Measurements from ENCODE around the gene CDCA7.

CDCA7 gene

GRCh38 chr2:173407646-173408045, 53.0 kb downstream of the CDCA7 start:
- Histone ChIP-seq H3K4me1 (ENCODE audit: low read length) (no peaks in the 10 kb centered on the region), H3K9me2 (replicated peaks; ENCODE audit: insufficient read depth, low read length) (no peaks in the 10 kb centered on the region), H3K27me3 (replicated peaks; ENCODE audit: insufficient read depth, low read length) (no peaks in the 10 kb centered on the region), H3K4me3 (ENCODE audit: low read length) (no peak overlapping the region), H4K20me1 (ENCODE audit: insufficient read depth, low read length) (no peaks in the 10 kb centered on the region), H3K4me2 (ENCODE audit: low read depth, low read length) (no peak overlapping the region), H3F3A (ENCODE audit: insufficient read depth, low read length) (no peaks in the 10 kb centered on the region), H3K79me2 (ENCODE audit: low read length) (no peaks in the 10 kb centered on the region), H3K27ac (ENCODE audit: low read length) (no peak overlapping the region), H3K9me3 (replicated peaks; ENCODE audit: insufficient read depth, low read length) (no peaks in the 10 kb centered on the region), H3K36me3 (replicated peaks; ENCODE audit: insufficient read depth, low read length) (no peaks in the 10 kb centered on the region), H3K9ac (ENCODE audit: low read length) (no peak overlapping the region), H2AFZ (ENCODE audit: low read length) (no peak overlapping the region)
- TF ChIP-seq CTCF (IDR thresholded peaks at IDR 0.05; ENCODE audit: low read length): no peak
- no peak for TF ChIP-seq EZH2 (optimal IDR thresholded peaks at IDR 0.05; ENCODE audit: low read depth, low read length)
- no peak for TF ChIP-seq EZH2phosphoT487 (IDR thresholded peaks at IDR 0.05; ENCODE audit: low read length)
- DNase-seq: no peak

GRCh38 chr2:173410579-173410978, 55.9 kb downstream of the CDCA7 start:
- H3K36me3 ChIP-seq (replicated peaks; ENCODE audit: insufficient read depth, low read length): no peaks in the 10 kb centered on the region
- H3K27me3 ChIP-seq (replicated peaks; ENCODE audit: insufficient read depth, low read length): no peaks in the 10 kb centered on the region
- H3K27ac ChIP-seq (ENCODE audit: low read length): no peak overlapping the region
- no peaks in the 10 kb centered on the region for H4K20me1 ChIP-seq (ENCODE audit: insufficient read depth, low read length)
- no peak overlapping the region for H3K4me3 ChIP-seq (ENCODE audit: low read length)
- H3K79me2 ChIP-seq (ENCODE audit: low read length): no peaks in the 10 kb centered on the region
- TF ChIP-seq EZH2phosphoT487 (IDR thresholded peaks at IDR 0.05; ENCODE audit: low read length): no peak
- no peak for TF ChIP-seq CTCF (IDR thresholded peaks at IDR 0.05; ENCODE audit: low read length)
- TF ChIP-seq EZH2 (optimal IDR thresholded peaks at IDR 0.05; ENCODE audit: low read depth, low read length): no peak
- H3K4me1 ChIP-seq (ENCODE audit: low read length): no peaks in the 10 kb centered on the region
- no peaks in the 10 kb centered on the region for H3K9me3 ChIP-seq (replicated peaks; ENCODE audit: insufficient read depth, low read length)
- no peak for DNase-seq
- H3F3A ChIP-seq (ENCODE audit: insufficient read depth, low read length): no peaks in the 10 kb centered on the region
- H3K4me2 ChIP-seq (ENCODE audit: low read depth, low read length): no peak overlapping the region
- no peak overlapping the region for H3K9ac ChIP-seq (ENCODE audit: low read length)
- no peak overlapping the region for H2AFZ ChIP-seq (ENCODE audit: low read length)
- no peaks in the 10 kb centered on the region for H3K9me2 ChIP-seq (replicated peaks; ENCODE audit: insufficient read depth, low read length)

DNA sequence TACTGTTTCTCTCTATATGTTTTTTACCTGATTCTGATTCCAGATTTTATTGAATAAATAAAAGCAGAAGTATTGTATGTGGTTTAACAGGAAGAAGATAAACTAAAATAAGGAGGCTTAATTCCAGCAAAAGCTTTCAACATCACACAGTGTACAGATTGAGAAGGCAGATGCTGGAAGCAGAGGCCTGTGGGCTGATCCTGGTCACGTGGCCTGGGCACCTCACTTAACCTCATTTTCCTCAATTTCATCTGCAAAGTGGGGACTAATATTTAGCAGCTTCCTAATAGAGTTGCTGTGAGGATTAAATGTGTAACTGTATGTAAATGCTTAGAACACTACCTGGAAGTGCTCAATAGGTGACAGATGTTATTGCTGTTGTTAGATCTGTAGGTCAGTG, 58.0 kb downstream of the CDCA7 start:
- Histone ChIP-seq H3K27ac (ENCODE audit: low read length) (no peak overlapping the region), H4K20me1 (ENCODE audit: insufficient read depth, low read length) (no peaks in the 10 kb centered on the region), H3K79me2 (ENCODE audit: low read length) (no peaks in the 10 kb centered on the region), H3K9me2 (replicated peaks; ENCODE audit: insufficient read depth, low read length) (no peaks in the 10 kb centered on the region), H3K9me3 (replicated peaks; ENCODE audit: insufficient read depth, low read length) (no peaks in the 10 kb centered on the region), H3K9ac (ENCODE audit: low read length) (no peak overlapping the region), H3F3A (ENCODE audit: insufficient read depth, low read length) (no peaks in the 10 kb centered on the region), H3K4me3 (ENCODE audit: low read length) (no peak overlapping the region), H2AFZ (ENCODE audit: low read length) (no peak overlapping the region), H3K27me3 (replicated peaks; ENCODE audit: insufficient read depth, low read length) (no peaks in the 10 kb centered on the region), H3K4me2 (ENCODE audit: low read depth, low read length) (no peak overlapping the region), H3K4me1 (ENCODE audit: low read length) (no peaks in the 10 kb centered on the region), H3K36me3 (replicated peaks; ENCODE audit: insufficient read depth, low read length) (no peaks in the 10 kb centered on the region)
- no peak for DNase-seq
- TF ChIP-seq EZH2 (optimal IDR thresholded peaks at IDR 0.05; ENCODE audit: low read depth, low read length) (no peak), EZH2phosphoT487 (IDR thresholded peaks at IDR 0.05; ENCODE audit: low read length) (no peak), CTCF (IDR thresholded peaks at IDR 0.05; ENCODE audit: low read length) (no peak)

All from MM.1S (cell line).